MG63 (cell line): ENCODE data around the gene ENGASE. TPM values are rescaled to one million over a fixed set of nuclear protein-coding genes. Genes with fewer than 3 reads are reported as not detected.

Experiments
- DNase-seq: peaks from one replicate; pipeline ENCODE4 v3.0.0-alpha.2; 2020
- H3K27me3 ChIP-seq: fragments of 250-450 bp; sonication (Bioruptor Pico); 2 replicates; pipeline ENCODE4 v1.5.1; 2020; ENCODE audit warnings: mild to moderate bottlenecking, moderate library complexity
- H3K36me3 ChIP-seq: fragments of 250-450 bp; sonication (Bioruptor Pico); 2 replicates; pipeline ENCODE4 v1.5.1; 2020; ENCODE audit warnings: mild to moderate bottlenecking, moderate library complexity
- H3K4me3 ChIP-seq: fragments of 250-450 bp; sonication (Bioruptor Pico); 2 replicates; pipeline ENCODE4 v1.5.1; 2020; ENCODE audit warnings: mild to moderate bottlenecking, moderate library complexity
- H3K9me3 ChIP-seq: fragments of 250-450 bp; sonication (Bioruptor Pico); 2 replicates; pipeline ENCODE4 v1.5.1; 2020; ENCODE audit warnings: mild to moderate bottlenecking, moderate library complexity
- total RNA-seq: library from RNA; depleted of rRNA; stranded (reverse); fragments of >200 nt; shearing (Covaris generic); gene quantifications from 2 replicates; pipeline ENCODE4 v1.2.3, GENCODE V29; 2014; ENCODE audit warnings: low replicate concordance

Gene ENGASE
- total RNA-seq, 1 experiment from 2014 or later, result 12.4 TPM

DNA sequence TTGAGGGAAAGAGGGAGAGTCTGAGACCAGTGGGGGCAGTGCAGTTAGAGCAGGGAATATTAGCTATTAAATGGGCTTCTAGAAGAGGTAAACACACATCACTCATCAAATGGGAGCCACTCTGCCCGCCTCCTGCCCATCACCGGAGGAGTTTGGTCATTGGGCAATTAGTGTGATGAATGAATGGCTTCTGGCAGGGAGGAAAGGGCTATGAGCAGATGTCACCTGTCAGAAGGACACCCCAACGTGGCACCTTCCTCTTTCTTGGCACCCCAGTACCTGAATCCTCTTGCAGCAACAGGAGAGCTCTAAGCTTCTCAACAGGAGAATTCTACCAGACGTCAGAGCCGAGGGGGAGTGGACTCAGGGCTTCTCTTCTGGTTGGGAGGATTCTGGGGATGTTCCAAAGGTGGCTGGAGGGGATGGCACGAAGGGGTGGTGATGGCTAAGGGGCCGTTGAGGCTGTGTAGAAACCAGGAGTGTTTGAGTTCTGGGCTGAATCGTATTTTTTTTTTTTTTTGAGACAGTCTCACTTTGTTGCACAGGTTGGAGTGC, 39.6 kb upstream of the ENGASE start:
- Histone ChIP-seq H3K27me3 (no peaks in the 10 kb centered on the region), H3K36me3 (no peaks in the 10 kb centered on the region; the same call in 1 of the 2 replicates), H3K9me3 (no peaks in the 10 kb centered on the region), H3K4me3 (no peak overlapping the region)
- DNase-seq, result no peak

DNA sequence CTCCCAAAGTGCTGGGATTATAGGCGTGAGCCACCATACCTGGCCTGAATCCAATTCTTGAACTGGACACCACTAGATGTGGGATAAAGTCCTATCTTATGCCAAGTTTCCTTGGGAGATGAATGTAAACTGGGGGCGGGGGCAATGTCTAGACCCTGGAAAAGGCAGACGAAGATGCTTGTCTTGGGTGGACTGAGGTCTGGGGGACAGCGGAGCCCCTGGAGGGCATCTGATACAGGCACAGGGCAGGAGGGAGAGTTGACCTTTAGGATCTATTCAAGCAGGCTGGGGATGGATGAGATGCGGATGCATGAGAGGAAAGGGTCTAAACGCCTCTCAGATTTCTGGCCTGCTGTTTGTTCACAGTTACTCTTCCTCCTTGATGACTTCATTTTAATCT, 38.9 kb upstream of the ENGASE start:
- Histone ChIP-seq H3K27me3 (no peaks in the 10 kb centered on the region), H3K36me3 (no peaks in the 10 kb centered on the region; the same call in 1 of the 2 replicates), H3K9me3 (no peaks in the 10 kb centered on the region), H3K4me3 (no peak overlapping the region)
- DNase-seq, result no peak

DNA sequence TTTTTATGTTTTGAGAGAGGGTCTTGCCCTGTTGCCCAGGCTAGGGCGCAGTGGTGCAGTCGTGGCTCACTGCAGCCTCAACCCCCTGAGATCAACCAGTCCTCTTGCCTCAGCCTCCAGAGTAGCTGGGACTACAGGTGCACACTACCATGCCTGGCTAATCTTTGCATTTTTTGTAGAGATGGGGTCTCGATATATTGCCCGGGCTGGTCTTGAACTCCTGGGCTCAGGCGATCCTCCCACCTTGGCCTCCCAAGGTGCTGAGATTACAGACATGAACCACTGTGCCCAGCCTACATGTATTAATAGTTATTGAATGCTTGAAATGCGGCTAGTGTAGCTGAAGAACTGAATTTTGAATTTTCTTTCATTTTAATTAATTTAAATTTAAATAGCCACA, 38.4 kb upstream of the ENGASE start:
- no peaks in the 10 kb centered on the region for H3K27me3 ChIP-seq
- no peaks in the 10 kb centered on the region for H3K9me3 ChIP-seq
- no peak for DNase-seq
- no peaks in the 10 kb centered on the region; the same call in 1 of the 2 replicates for H3K36me3 ChIP-seq
- no peak overlapping the region for H3K4me3 ChIP-seq

DNA sequence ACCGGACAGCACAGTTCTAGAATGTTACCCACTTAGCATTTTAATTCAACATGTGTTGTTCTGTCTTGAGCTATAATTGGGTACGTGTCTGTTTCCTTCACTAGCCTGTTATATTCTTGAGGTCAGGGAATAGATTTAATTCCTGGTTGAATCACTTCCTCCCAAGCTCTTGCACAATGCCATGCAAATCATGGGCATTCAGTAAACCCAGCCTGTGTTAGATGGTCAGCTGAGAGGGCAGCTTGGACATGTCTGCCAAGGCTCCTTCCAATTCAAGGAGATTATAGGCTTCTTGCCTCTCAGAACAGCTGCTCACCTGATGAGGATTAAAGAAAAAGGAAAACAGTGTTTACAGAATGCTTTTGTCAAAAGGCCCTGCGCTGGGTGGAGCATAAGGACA, 38.0 kb upstream of the ENGASE start:
- H3K27me3 ChIP-seq, result no peaks in the 10 kb centered on the region
- H3K36me3 ChIP-seq, result no peaks in the 10 kb centered on the region; the same call in 1 of the 2 replicates
- no peaks in the 10 kb centered on the region for H3K9me3 ChIP-seq
- DNase-seq, result peak; percentile 83
- no peak overlapping the region for H3K4me3 ChIP-seq

DNA sequence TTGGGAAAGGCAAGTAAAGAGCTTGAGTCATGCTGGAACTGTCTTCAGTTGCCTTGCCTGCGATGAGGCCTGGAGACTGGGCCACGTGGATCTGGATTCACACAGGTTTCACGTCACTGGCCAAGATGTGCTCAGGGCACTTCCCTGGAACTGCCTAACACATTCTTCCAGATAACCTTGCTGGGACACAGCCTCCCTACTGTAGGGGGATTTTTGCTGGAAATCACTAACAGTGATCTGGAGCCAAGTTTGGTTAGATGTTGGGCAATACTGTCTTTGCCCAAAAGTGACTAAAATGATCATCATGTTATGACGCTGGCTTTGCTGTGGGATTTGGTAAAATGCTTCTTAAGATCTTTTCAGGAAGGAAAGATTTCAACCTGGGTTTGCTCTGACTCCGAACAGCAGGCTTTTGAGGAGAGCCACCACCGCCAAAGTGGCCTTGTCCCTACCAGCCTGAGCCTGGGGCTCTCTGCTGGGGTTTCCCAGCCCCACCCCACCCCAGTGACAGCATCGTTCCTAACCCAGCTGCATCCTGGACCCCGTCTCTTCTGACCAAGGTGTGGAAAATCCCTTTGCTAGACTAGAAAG, 36.0 kb upstream of the ENGASE start:
- H3K27me3 ChIP-seq, result no peaks in the 10 kb centered on the region
- no peaks in the 10 kb centered on the region; the same call in 1 of the 2 replicates for H3K36me3 ChIP-seq
- no peak overlapping the region for H3K4me3 ChIP-seq
- H3K9me3 ChIP-seq, result no peaks in the 10 kb centered on the region
- peak; percentile 98 for DNase-seq

DNA sequence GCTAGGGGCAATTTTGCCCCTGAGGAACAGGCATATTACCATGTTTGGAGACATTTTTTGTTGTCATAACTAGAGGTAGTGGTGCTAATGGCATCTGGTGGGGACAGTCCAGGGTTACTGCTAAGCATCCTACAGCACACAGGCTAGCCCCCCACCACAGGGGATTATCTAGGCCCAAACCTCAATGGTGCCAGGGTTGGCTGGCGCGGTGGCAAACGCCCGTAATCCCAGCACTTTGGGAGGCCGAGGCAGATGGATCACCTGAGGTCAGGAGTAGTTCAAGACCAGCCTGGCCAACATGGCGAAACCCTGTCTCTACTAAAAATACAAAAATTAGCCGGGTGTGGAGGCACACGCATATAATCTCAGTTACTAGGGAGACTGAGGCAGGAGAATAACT, 35.5 kb upstream of the ENGASE start:
- DNase-seq, result no peak
- Histone ChIP-seq H3K27me3 (no peaks in the 10 kb centered on the region), H3K4me3 (no peak overlapping the region), H3K9me3 (no peaks in the 10 kb centered on the region), H3K36me3 (no peaks in the 10 kb centered on the region; the same call in 1 of the 2 replicates)

DNA sequence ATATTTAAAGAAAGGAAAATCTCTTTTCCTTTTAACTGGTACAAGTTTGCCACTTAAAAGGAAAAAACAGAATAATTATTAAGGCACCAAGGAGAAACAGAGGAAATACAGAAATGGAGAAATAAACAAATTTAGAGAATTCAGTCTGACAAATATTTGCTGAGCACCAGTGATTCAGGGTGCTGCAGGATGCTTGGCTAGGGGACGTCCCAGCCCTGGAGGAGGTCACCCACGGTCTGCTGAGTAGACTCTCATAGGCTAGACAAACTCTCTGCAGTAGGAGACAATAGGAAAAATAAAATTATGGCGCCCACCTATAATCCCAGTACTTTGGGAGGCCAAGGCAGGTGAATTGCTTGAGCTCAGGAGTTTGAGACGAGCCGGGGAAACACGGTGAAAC, 34.7 kb upstream of the ENGASE start:
- no peak for DNase-seq
- Histone ChIP-seq H3K9me3 (no peaks in the 10 kb centered on the region), H3K36me3 (no peaks in the 10 kb centered on the region; the same call in 1 of the 2 replicates), H3K4me3 (no peak overlapping the region), H3K27me3 (no peaks in the 10 kb centered on the region)

DNA sequence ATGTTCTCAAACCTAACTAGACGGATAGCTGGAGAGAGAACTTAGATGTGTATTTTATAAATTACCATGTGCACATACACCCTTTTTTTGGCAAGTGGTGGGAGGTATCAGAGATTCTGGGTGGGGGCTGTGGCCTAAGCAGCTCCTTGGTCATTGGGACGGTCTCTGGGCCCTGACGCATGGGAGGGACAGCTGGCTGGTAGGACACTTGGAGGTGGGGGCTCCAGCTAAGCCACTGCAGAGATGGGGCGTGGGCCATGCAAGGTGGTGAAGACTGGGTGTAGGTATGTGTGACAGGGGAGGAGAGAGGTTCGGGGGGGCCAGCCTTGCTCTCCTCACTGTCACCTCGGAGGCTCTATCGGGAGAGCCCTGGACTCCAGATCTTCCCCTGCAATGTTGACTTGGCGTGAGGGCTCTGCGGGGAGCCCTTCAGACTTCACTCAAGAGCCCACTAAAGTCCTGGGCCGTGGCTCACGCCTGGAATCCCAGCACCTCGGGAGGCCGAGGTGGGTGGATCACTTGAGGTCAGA, 33.5 kb upstream of the ENGASE start:
- Histone ChIP-seq H3K36me3 (no peaks in the 10 kb centered on the region; the same call in 1 of the 2 replicates), H3K9me3 (no peaks in the 10 kb centered on the region), H3K4me3 (no peak overlapping the region), H3K27me3 (no peaks in the 10 kb centered on the region)
- no peak for DNase-seq

DNA sequence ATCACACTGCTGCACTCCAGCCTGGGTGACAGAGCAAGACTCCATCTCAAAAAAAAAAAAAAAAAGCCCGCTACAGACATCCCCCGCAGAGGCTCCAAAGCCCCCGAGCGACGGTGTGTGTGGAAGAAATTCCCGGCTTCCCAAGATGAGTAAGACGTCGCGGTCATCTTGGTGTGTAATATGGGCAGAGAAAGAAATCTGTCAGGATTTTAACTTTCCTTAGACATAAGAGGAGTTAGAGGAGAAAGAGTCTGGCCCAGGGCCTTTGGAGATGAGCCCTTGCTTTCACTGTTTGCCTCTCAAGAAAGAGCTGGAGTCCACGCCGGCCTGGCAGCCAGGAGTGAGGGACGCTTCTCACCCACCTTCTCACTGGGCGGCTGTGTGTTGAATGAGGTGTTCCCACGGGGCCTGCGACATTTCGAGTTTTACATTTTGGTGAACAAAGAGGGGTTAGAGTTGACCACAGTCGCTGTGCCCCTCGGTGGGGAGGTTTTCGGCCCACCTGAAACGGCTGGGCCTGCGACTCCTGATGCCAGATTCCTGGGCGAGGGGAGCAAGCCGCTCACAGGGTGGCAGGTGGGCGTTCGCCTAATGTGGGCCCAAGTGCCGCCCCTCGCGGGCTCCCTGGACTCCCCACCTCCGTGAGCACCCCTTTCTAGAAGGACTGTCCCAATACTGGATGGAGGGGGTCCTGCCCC, 32.8 kb upstream of the ENGASE start:
- Histone ChIP-seq H3K27me3 (no peaks in the 10 kb centered on the region), H3K4me3 (no peak overlapping the region), H3K9me3 (no peaks in the 10 kb centered on the region), H3K36me3 (no peaks in the 10 kb centered on the region; the same call in 1 of the 2 replicates)
- DNase-seq, result no peak

DNA sequence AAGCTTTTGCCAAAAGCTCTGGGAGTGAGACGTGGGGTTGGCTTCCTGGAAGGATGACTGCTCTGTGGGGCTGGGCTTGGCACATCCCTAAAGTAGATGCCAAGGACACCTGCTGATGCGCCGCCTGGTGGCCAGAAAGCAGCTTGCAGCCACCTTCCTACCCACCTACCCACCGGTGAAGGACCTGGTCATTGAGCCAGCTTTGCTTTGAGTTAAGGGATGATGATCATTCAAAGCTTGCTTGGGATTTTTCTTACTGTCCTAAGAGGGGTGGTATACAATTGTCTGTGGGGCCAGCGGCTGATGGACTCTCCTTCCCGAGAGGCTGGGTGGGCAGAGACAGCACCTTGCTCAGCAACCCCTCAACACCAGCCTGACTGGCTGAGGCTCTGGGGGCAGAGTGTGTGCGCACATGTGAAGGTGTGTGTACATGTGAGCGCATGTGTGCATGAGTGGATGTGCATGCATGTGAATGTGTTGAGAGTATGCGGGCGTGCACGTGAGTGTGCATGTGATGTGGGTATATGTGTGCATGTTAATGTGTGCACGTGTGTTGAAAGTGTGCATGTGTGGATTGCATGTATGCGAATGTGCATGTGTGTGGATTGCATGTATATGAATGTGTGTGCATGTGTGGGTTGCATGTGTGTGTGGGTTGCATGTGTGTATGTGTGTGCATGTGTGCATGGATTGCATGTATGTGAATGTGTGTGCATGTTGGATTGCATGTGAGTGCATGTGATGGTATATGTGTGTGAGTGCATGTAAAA, 32.0 kb upstream of the ENGASE start:
- Histone ChIP-seq H3K27me3 (no peaks in the 10 kb centered on the region), H3K4me3 (no peak overlapping the region), H3K36me3 (no peaks in the 10 kb centered on the region; the same call in 1 of the 2 replicates), H3K9me3 (no peaks in the 10 kb centered on the region)
- peak; percentile 62 for DNase-seq

DNA sequence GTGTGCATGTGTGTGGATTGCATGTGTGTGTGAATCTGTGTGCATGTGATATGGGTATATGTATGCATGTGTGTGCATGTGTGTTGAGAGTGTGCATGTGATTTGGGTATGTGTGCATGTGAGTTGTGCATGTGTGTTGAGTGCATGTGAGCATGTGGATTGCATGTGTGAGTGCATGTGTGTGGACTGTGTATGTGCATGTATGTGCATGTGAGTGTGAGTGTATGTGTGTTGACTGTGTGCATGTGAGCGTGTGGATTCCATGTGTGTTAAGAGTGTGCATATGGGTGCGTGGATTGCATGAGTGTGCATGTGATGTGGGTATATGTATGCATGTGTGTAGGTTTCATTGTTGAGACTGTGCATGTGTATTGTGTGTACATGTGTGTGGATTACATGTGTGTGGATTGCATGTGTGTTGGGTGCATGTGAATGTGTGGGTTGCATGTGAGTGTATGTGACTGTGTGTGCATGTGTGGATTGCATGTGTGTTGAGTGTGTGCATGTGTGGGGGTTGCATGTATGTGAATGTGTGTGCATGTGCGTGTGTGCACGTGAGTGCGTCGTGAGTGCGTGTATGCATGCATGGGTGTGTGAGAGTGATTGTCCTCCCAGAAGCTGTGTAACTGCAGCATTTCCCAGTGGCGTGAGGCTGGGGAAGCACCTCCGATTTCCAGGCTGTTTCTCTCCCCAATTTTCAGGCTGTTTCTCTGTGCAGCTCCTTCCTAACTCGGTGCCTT, 31.3 kb upstream of the ENGASE start:
- no peak for DNase-seq
- Histone ChIP-seq H3K27me3 (no peaks in the 10 kb centered on the region), H3K4me3 (no peak overlapping the region), H3K9me3 (no peaks in the 10 kb centered on the region), H3K36me3 (no peaks in the 10 kb centered on the region)

DNA sequence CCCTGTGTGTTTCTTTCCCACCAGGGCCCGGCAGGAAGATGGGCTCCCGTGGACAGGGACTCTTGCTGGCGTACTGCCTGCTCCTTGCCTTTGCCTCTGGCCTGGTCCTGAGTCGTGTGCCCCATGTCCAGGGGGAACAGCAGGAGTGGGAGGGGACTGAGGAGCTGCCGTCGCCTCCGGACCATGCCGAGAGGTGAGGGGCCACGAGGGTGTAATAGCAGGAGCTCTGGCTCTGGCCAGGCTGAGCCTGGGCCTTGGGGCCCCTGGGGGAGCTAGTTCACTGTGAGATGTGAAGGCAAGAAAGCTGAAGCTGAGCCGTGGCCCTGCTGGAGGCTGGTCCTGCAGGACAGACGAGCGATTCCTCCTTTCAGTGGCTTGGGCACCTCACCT, 30.7 kb upstream of the ENGASE start:
- Histone ChIP-seq H3K36me3 (no peaks in the 10 kb centered on the region), H3K27me3 (no peaks in the 10 kb centered on the region), H3K4me3 (no peak overlapping the region), H3K9me3 (no peaks in the 10 kb centered on the region)
- DNase-seq, result no peak

DNA sequence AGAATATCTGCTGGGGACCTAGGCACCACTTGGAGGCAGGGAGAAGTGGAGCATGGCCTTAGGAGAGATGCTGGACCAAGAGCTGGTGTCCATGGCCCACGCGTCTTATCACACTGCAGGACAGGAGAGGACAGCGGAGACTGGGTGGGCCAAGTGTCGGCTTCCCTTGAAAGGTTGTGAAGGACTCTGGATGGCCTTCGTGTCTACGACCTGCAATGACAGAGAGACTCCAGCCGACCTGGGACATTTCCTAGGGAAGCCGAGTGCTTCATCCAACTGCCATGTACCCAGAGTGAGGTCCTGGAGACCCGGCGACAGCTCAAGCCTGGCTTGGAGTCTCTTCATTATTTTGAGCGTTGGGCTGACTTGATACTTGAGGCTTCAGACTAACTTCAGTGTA, 30.2 kb upstream of the ENGASE start:
- Histone ChIP-seq H3K36me3 (no peaks in the 10 kb centered on the region), H3K4me3 (no peak overlapping the region), H3K27me3 (no peaks in the 10 kb centered on the region), H3K9me3 (no peaks in the 10 kb centered on the region)
- DNase-seq, result no peak

DNA sequence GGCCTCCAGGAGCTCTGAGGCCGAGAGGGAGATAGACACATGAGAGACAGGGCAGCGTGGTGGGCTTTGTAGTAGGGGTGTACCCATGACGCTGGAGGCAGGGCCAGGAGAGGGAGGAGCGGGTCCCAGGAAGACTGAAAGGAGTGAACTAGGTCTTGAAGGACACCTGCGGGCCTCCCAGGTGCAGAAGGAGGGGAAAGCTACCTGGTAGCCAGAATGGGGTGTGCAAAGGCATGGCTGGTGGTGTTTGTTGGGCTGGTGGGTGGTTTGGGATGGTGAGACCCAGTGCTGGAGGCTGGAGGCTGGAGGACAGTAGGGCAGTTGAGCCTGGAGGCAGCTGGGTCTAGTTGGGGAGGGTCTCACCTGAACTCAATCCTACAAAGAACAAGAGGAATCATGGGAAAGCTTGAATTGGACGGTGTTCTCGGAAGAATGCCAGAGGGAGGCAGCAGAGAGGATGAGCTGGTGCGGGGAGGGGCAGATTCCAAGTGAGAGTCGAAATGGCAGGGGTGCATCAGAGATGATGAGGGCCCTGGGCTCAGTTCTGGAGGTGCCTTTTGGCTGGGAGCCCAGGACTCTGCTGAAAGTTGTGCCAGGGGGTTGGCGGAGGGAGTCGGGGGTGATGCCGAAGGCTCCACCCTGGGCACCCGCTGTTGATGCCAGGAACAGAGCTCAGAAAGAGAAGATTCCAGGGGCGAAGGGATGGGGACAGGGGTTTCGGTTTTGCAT, 29.5 kb upstream of the ENGASE start:
- H3K36me3 ChIP-seq, result no peaks in the 10 kb centered on the region
- no peak for DNase-seq

DNA sequence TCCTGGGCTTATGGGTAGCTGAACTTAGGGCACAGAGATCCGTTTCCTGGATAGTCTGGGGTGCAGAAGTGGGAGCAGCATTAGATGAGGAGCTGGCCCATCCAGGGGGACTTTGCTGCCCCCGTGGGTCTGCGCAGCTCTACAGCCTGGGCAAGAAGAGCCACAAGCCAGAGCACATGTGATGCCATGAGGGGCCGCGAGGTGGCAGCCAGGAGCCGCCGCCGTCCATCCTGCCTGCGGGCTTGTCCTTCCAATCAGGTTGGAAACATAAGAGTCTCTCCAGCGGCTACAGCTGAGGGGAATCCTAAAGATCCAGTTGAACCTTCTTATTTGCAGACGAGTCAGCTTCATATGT, 28.8 kb upstream of the ENGASE start:
- no peak overlapping the region for H3K4me3 ChIP-seq
- H3K36me3 ChIP-seq, result no peaks in the 10 kb centered on the region
- H3K9me3 ChIP-seq, result no peaks in the 10 kb centered on the region
- H3K27me3 ChIP-seq, result no peaks in the 10 kb centered on the region
- DNase-seq, result peak; percentile 63

More for the DNA sequence above, 29.5 kb upstream of the ENGASE start:
- H3K9me3 ChIP-seq, result no peaks in the 10 kb centered on the region
- H3K27me3 ChIP-seq, result no peaks in the 10 kb centered on the region
- no peak overlapping the region for H3K4me3 ChIP-seq
